Tibial nerve (tissue), 3 donors: ENCODE data around the gene ARRDC1.

ENCODE experiments used
- POLR2A ChIP-seq, 2 donors: fragments of 450-650 bp; IDR thresholded peaks; one replicate each; pipeline ENCODE4 v1.6.1; 2017; ENCODE audit warnings: antibody characterized with exemption in 2 of 2, mild to moderate bottlenecking in 2 of 2, moderate library complexity in 2 of 2
- TF ChIP-seq, protein P1 (sequence below), 5 experiments: fragments of 200-600 bp in 3 of 5; fragments of 450-650 bp in 2 of 5; sonication (generic) in 3 of 5; IDR thresholded peaks; one replicate each; pipeline ENCODE4 v1.5.1; 2016 to 2019; ENCODE audit warnings: antibody characterized with exemption in 5 of 5, mild to moderate bottlenecking in 3 of 5, moderate library complexity in 2 of 5

DNA sequence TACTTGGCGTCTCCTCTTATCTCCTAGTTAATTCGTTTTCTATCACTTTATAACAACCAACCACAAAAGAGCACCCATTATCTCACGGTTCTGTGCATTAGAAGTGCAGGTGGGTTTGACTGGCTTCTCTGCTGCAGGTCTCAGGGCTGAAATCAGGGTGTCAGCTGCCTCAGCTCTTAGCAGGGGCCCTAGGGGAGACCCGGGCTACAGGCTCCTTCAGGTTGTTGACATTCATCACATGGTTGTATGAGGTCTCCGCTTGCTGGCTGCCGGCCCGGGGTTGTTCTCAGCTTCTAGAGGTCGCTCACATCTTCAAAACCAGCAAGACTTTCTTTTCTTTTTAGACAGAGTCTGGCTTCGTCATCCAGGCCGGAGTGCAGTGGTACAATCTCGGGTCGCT, 12.3 kb upstream of the ARRDC1 start:
- TF ChIP-seq POLR2A (IDR thresholded peaks at IDR 0.05), result no peak
- TF ChIP-seq, protein P1, sequence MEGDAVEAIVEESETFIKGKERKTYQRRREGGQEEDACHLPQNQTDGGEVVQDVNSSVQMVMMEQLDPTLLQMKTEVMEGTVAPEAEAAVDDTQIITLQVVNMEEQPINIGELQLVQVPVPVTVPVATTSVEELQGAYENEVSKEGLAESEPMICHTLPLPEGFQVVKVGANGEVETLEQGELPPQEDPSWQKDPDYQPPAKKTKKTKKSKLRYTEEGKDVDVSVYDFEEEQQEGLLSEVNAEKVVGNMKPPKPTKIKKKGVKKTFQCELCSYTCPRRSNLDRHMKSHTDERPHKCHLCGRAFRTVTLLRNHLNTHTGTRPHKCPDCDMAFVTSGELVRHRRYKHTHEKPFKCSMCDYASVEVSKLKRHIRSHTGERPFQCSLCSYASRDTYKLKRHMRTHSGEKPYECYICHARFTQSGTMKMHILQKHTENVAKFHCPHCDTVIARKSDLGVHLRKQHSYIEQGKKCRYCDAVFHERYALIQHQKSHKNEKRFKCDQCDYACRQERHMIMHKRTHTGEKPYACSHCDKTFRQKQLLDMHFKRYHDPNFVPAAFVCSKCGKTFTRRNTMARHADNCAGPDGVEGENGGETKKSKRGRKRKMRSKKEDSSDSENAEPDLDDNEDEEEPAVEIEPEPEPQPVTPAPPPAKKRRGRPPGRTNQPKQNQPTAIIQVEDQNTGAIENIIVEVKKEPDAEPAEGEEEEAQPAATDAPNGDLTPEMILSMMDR (IDR thresholded peaks at IDR 0.05), result no peak
